Memory B cell (primary cell): Measurements from ENCODE around the gene PCSK2.

Experiments
- ATAC-seq: fragments of 150-1000 bp; cut with Tn5 transposase; 2 replicates; pipeline ENCODE4 v1.10.0; 2021; ENCODE audit warnings: low read depth, mild to moderate bottlenecking, moderate library complexity
- DNase-seq, 2 donors: peaks; one replicate each; pipeline ENCODE4 v3.0.0; 2022; ENCODE audit warnings: low spot score in 2 of 2
- H3K27ac Mint-ChIP-seq: one replicate; pipeline ENCODE4 v1.8.0; 2022; ENCODE audit warnings: mild to moderate bottlenecking, moderate library complexity, mixed read lengths
- H3K27me3 Mint-ChIP-seq: one replicate; pipeline ENCODE4 v1.8.0; 2022; ENCODE audit warnings: mixed read lengths
- H3K36me3 Mint-ChIP-seq: one replicate; pipeline ENCODE4 v1.8.0; 2022; ENCODE audit warnings: mild to moderate bottlenecking, mixed read lengths
- H3K4me1 Mint-ChIP-seq: one replicate; pipeline ENCODE4 v1.8.0; 2022; ENCODE audit warnings: mixed read lengths
- H3K4me3 Mint-ChIP-seq: one replicate; pipeline ENCODE4 v1.8.0; 2022; ENCODE audit warnings: mild to moderate bottlenecking, moderate library complexity, mixed read lengths
- H3K9me3 Mint-ChIP-seq: one replicate; pipeline ENCODE4 v1.8.0; 2022; ENCODE audit warnings: mixed read lengths

PCSK2 gene

DNA sequence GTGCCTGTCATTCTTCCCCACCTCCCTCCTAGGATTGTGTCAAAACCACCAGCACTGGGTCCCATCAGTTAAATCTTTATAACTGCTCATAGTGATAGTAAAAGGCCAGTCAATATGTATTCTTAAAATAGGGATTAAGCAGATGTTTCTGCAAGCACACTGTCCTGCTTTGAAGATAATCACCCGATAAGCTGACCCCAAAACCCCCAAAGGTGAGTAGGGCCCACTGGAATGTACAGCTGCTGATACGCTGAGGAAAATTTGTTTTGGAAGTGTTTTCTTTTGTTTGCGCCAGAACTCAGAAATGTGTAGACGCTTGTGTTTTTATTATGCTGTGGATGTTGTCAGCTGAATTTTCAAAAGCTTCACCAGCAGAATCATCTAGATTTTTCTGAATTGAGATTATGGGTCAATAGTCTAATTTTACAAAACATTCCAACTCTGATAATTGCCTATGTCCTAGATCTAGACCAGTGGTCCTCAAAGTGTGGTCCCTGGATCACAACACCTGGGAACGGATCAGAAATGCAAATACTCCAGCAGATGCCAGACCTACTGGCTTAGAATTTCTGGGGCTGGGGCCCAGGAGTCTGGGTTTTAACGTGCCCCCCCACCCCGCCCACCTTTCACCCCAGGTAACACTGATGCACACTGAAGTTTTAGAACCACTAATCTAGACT is 292.9 kb downstream of the PCSK2 start:
- Mint-ChIP-seq H3K9me3 (no peaks in the 10 kb centered on the region), H3K4me1 (peaks cover 3% of the 10 kb centered on the region), H3K27ac (no peak overlapping the region), H3K4me3 (no peak overlapping the region), H3K36me3 (no peaks in the 10 kb centered on the region), H3K27me3 (peaks cover 5% of the 10 kb centered on the region)
- ATAC-seq (no peak), DNase-seq (no peak)

DNA sequence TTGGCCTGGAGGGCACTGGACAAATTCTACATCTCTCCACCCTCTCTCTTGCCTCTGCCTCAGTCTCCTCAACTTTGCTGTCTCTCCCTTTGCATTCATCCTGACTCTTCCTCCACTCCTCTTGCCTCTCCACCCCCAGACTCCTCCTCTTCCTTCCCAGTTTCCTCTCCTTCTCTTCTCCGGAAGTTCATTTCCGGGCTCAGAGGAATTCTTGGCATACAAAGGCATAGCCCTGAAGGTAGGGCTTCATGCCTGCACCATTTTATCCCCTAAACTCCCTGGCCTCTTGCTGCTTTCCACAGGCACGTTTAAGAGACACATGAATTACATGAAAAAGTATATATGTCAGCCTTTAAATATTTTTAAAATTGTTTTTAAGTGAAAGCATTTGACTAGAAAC is 293.7 kb downstream of the PCSK2 start:
- Mint-ChIP-seq H3K27ac (no peak overlapping the region), H3K4me1 (peaks cover 3% of the 10 kb centered on the region), H3K36me3 (no peaks in the 10 kb centered on the region), H3K4me3 (no peak overlapping the region), H3K9me3 (no peaks in the 10 kb centered on the region), H3K27me3 (peaks cover 5% of the 10 kb centered on the region)
- ATAC-seq (no peak), DNase-seq (no peak)

DNA sequence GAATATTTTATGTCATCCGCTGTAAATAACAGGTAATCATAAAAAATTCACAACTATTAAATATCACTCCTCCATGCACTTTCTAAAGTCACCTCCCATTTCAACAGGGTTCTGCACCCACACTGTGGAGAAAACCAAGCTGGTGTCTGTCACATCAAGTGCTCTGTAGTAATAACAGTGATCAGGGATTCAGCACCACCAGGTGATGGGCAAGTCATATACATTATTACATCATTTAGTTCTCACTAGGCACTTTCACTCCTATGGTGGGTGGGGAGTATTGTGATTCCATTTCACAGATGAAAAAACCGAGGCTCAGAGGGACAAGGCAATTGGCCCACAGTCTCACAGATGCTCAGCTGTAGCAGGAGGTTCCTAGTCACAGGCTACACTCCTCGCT is 295.7 kb downstream of the PCSK2 start:
- Mint-ChIP-seq H3K4me1 (peaks cover 5% of the 10 kb centered on the region), H3K9me3 (no peaks in the 10 kb centered on the region), H3K27ac (no peak overlapping the region), H3K27me3 (peaks cover 9% of the 10 kb centered on the region), H3K4me3 (no peak overlapping the region), H3K36me3 (no peaks in the 10 kb centered on the region)
- DNase-seq (no peak), ATAC-seq (no peak)

DNA sequence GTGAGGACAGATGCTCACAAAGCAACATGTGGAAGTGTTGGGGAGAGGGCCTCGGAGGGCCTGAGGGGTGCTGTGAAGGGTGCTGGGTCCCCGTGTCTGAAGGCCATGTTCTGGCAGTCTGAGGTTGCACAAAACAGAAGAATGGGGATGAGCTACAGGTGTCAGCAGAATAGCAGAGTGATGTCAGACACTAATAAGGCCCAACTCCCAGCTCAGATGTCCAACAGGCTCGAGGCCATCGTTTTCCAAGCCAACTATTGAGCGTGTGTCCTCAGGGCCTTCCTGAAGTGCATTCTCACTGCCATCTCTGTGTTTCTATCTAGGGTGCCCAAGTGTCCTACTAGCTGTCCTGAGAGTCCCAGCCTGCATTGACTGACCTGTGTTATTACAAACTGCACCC is 296.5 kb downstream of the PCSK2 start:
- Mint-ChIP-seq H3K9me3 (no peaks in the 10 kb centered on the region), H3K27ac (no peak overlapping the region), H3K27me3 (peaks cover 10% of the 10 kb centered on the region), H3K4me3 (no peak overlapping the region), H3K4me1 (peaks cover 4% of the 10 kb centered on the region), H3K36me3 (no peaks in the 10 kb centered on the region)
- no peak for DNase-seq
- no peak for ATAC-seq

DNA sequence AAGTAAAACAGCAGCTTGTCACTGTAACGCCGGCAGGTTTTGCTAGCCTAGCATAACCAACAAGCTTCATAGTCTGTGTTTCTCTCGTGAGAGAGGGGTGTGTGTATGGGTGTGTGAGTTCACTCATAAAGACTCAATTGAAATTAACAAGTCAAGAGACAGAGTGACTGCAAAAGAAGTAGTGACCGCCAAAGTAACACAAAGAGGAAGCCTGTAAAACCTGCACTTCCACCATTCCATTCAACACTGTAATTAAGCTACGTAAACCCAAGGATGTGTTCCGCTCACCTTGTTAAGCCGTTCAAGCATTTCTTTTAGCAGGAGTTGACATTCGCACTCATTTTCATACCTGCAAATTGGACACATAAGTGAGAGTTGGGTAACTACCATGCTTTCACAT is 297.7 kb downstream of the PCSK2 start:
- H3K4me3 Mint-ChIP-seq: no peak overlapping the region
- peaks cover 13% of the 10 kb centered on the region for H3K27me3 Mint-ChIP-seq
- peaks cover 2% of the 10 kb centered on the region for H3K9me3 Mint-ChIP-seq
- H3K36me3 Mint-ChIP-seq: peaks cover 3% of the 10 kb centered on the region
- peaks cover 2% of the 10 kb centered on the region for H3K4me1 Mint-ChIP-seq
- DNase-seq: no peak
- H3K27ac Mint-ChIP-seq: no peak overlapping the region
- no peak for ATAC-seq

DNA sequence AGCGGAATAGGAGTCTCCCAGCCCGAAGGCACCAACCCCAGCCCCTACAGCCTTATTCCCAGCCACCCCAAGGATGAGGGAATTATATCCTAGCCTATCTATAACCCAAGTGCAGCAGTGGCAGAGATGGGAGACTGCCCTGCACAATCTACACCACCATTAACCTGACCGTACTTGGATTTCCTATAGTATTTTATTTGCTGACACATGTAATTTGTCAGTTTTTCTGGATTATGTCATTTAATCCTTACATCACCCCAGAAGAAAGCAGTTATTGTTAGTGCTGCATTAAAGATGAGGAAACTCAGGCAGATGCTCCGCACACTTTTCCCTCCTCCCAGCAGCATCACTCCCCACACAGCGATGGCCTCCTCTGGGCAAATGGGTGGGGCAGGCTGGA is 298.3 kb downstream of the PCSK2 start:
- H3K27ac Mint-ChIP-seq: no peak overlapping the region
- peaks cover 2% of the 10 kb centered on the region for H3K4me1 Mint-ChIP-seq

DNA sequence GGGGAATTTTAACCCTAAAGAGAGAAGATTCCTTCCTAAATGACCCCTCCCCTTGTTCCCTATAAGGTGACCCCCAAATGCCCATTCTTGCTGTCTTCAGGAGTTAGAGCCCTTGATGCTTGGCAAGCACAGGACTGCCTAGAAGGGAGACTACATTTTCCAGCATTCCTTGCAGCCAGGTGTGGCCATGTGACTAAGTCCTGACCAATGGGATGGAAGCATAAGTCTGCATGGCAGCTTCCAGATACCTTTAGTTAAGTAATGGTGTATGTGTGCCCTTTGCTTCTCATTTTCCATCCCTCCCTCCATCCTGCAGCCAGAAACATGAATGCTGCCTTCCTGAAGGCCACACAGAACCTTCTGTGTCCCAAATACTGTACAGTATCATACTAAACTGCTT is 298.8 kb downstream of the PCSK2 start:
- ATAC-seq (peak; percentile 62), DNase-seq (no peak)
- H3K27ac Mint-ChIP-seq: no peak overlapping the region
- peaks cover 17% of the 10 kb centered on the region for H3K27me3 Mint-ChIP-seq
- H3K4me3 Mint-ChIP-seq: no peak overlapping the region
- H3K9me3 Mint-ChIP-seq: peaks cover 2% of the 10 kb centered on the region
- H3K4me1 Mint-ChIP-seq: peaks cover 2% of the 10 kb centered on the region
- peaks cover 3% of the 10 kb centered on the region for H3K36me3 Mint-ChIP-seq

More for the DNA sequence above, 298.3 kb downstream of the PCSK2 start:
- Mint-ChIP-seq H3K4me3 (no peak overlapping the region), H3K9me3 (peaks cover 2% of the 10 kb centered on the region), H3K36me3 (peaks cover 3% of the 10 kb centered on the region), H3K27me3 (peaks cover 15% of the 10 kb centered on the region)
- no peak for ATAC-seq
- no peak for DNase-seq

DNA sequence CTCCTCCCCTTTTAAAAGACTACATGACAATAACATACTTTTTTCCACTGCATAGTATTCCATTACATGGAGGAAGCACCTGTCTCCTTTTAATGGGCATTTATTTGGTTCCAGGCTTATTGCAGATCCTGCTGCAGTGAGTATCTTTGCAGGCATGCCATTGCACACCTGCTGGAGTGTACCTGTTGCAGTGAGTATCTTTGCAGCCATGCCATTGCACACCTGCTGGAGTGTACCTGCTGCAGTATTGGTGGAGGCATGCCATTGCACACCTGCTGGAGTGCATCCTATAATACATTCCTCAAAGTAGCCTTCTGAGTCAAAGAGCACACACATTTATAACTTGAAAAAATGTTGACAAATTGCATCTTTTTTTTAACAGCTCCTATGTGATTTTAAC is 302.7 kb downstream of the PCSK2 start:
- peaks cover 20% of the 10 kb centered on the region for H3K27me3 Mint-ChIP-seq
- H3K27ac Mint-ChIP-seq: no peak overlapping the region
- DNase-seq (no peak), ATAC-seq (no peak)
- no peak overlapping the region for H3K4me3 Mint-ChIP-seq
- H3K4me1 Mint-ChIP-seq: peaks cover 2% of the 10 kb centered on the region
- H3K9me3 Mint-ChIP-seq: peaks cover 2% of the 10 kb centered on the region
- H3K36me3 Mint-ChIP-seq: peaks cover 3% of the 10 kb centered on the region

DNA sequence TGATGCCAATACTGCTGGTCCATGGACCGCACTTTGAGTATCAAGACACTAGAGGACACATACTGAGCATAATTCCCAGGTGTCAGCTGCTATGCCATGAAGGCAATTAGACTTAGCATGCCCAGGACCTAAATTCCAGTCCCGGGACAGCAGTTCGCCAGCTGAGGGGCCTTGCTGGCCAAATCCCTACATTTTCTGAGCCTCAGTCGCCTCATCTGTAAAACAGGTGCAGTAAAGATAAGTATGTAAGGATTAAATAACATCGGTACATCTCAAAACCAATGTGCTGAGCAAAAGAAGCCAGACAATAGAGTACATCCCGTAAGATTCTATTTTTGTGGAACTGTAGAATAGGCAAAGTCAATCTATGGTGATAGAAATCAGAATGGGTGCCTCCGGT is 303.3 kb downstream of the PCSK2 start:
- ATAC-seq: no peak
- peak overlapping the region; percentile 63 for H3K4me3 Mint-ChIP-seq
- peaks cover 3% of the 10 kb centered on the region for H3K36me3 Mint-ChIP-seq
- H3K27ac Mint-ChIP-seq: no peak overlapping the region
- H3K9me3 Mint-ChIP-seq: peaks cover 2% of the 10 kb centered on the region
- no peak for DNase-seq
- H3K27me3 Mint-ChIP-seq: peaks cover 20% of the 10 kb centered on the region
- H3K4me1 Mint-ChIP-seq: peaks cover 2% of the 10 kb centered on the region

DNA sequence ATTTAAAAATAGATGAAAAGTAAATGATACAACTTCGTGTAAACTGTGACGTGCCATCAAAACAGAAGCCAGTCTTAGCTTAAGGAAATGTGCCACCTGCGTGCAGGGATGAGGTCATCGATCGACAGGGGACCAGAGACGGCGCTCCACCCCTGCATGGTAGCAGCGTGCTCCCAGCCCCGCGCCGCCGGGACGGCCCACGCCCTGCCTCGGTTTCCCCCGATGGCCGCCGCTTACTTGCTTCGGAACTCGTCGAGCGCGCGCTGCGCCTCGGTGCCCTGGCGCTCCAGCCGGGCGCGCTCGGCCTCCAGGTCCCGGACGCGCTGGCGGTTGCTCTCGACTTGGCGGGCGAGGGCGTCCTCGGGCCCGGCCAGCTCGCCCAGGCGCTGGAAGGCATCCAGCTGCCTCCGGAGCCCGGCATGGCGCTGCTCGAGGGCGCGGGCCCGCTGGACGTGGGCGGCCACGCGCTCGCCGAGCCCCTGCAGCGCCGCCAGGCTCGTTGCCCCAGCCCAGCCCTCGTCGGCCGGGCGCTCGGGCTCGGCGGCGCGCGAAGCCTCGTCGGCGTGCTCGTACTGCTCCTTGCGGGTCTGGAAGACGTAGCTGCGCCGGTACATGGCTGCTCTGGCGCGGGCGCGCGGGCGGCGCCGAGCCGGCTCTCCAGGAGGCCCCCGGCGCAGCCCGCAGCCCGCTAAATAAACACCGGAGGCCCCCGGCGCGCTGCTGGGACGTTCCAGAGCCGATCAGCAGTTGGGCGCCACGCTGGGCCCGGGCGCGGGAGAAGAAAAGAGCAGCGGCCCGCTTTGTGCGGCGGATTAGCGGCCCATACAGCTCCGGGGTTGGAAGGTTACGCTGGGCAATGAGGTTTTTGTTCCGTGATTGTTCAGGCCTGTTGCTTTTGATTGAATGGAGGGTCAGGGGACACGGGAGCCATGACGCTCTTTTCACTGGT is 304.1 kb downstream of the PCSK2 start, which contains the start of gene BFSP1:
TSS of gene BFSP1 (minus strand) at position 664 of the 949 bp plus-strand sequence. CDS start at position 614, 50 bp downstream.
- no peak within 1 kb of the TSS for H3K27ac Mint-ChIP-seq
- H3K4me3 Mint-ChIP-seq: peak within 1 kb of the TSS; percentile 63
- ATAC-seq: peak; percentile 72
- DNase-seq: peak in 1 of 2 donors; percentile 29
- peaks cover 2% of the 10 kb centered on the region for H3K4me1 Mint-ChIP-seq
- peaks cover 20% of the 10 kb centered on the region for H3K27me3 Mint-ChIP-seq
- H3K9me3 Mint-ChIP-seq: peaks cover 2% of the 10 kb centered on the region
- H3K36me3 Mint-ChIP-seq: peaks cover 3% of the 10 kb centered on the region

DNA sequence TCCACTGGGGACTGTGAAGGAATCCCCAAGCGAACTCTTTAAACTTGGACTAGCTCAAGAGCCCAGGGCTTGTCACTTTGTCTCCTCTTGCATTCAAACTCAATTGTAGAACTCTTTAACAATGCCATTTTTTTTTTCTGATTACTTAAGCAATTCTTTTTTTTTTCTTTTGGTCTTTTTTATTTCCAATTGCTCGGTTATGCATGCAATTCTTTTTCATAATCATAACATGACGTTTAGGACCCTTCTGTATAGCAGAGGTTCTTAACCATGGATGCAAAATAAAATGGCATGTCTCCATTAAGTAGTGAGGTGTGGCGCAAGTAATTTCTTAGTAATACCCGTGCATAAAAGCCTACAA is 304.8 kb downstream of the PCSK2 start:
- H3K4me1 Mint-ChIP-seq: no peaks in the 10 kb centered on the region
- H3K27ac Mint-ChIP-seq: no peak overlapping the region
- DNase-seq: no peak
- peaks cover 3% of the 10 kb centered on the region for H3K36me3 Mint-ChIP-seq
- peaks cover 2% of the 10 kb centered on the region for H3K9me3 Mint-ChIP-seq
- peaks cover 18% of the 10 kb centered on the region for H3K27me3 Mint-ChIP-seq
- H3K4me3 Mint-ChIP-seq: peak overlapping the region; percentile 62
- no peak for ATAC-seq

DNA sequence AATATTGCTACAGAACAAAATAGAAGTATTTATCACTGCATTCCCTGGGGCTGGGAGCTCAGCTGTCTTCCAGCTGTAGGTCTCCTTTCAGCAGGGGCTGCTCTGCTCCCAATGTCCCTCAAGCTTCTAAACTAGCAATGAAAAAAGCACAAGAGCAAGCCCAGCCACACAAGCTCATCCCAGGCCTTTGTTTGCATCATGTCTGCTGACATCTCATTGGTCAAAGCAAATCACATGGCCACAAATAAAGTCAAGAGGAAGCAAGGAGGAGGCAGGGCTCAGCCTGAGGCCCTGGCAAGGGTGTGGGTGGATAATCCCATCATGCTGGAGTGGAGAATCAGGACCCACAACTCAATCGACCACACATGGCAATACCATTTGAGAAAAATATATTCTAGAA is 306.6 kb downstream of the PCSK2 start:
- no peaks in the 10 kb centered on the region for H3K4me1 Mint-ChIP-seq
- no peak for ATAC-seq
- no peak for DNase-seq
- peaks cover 15% of the 10 kb centered on the region for H3K27me3 Mint-ChIP-seq
- peaks cover 3% of the 10 kb centered on the region for H3K36me3 Mint-ChIP-seq
- peaks cover 2% of the 10 kb centered on the region for H3K9me3 Mint-ChIP-seq
- H3K4me3 Mint-ChIP-seq: no peak overlapping the region
- H3K27ac Mint-ChIP-seq: no peak overlapping the region

DNA sequence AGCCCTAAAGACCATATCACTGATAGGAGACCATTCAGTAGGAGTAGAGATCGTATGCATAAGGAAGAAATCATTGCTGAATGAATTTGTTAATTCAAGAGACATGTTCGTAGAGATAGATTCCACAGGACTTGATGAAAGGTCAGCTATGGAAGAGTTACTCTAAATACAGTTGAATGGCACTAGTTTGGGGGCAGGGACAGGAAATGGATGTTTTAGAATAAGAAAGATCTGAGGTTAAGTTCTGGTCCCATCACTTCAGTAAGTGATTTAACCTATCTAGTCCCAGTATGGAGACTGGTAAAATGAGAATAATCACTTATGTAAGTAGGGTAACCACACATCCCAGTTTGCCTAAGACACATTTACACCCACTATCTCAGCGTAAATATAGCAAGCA is 307.2 kb downstream of the PCSK2 start:
- Mint-ChIP-seq H3K4me3 (no peak overlapping the region), H3K27me3 (peaks cover 17% of the 10 kb centered on the region), H3K9me3 (peaks cover 2% of the 10 kb centered on the region), H3K4me1 (no peaks in the 10 kb centered on the region), H3K36me3 (peaks cover 3% of the 10 kb centered on the region), H3K27ac (no peak overlapping the region)
- ATAC-seq (no peak), DNase-seq (no peak)
